Central memory CD8-positive, alpha-beta T cell (primary cell): ENCODE results near the gene R3HDM1.
"Not testable (repeated sequence)": the region's sequence is repeated elsewhere in the genome, so short reads cannot be mapped to it uniquely, and the experiment has no call there.

Source experiments
- ATAC-seq: fragments of 150-1000 bp; cut with Tn5 transposase; replicated peaks from 2 replicates; pipeline ENCODE4 v1.10.0; 2022; ENCODE audit warnings: mild to moderate bottlenecking, moderate FRiP score, moderate number of reproducible peaks; ENCODE audit not compliant: poor library complexity, severe bottlenecking; ENCODE audit errors: extremely low read depth
- DNase-seq, 2 donors: peaks; one replicate each; pipeline ENCODE4 v3.0.0; 2021; ENCODE audit warnings: low spot score in 2 of 2
- H3K27ac Mint-ChIP-seq: one replicate; pipeline ENCODE4 v1.8.0; 2022; ENCODE audit warnings: low read depth, mild to moderate bottlenecking, moderate library complexity, mixed read lengths
- H3K27me3 Mint-ChIP-seq: one replicate; pipeline ENCODE4 v1.8.0; 2022; ENCODE audit warnings: mixed read lengths
- H3K36me3 Mint-ChIP-seq: one replicate; pipeline ENCODE4 v1.8.0; 2022; ENCODE audit warnings: mild to moderate bottlenecking, moderate library complexity, mixed read lengths; ENCODE audit not compliant: insufficient read depth
- H3K4me1 Mint-ChIP-seq: one replicate; pipeline ENCODE4 v1.8.0; 2022; ENCODE audit warnings: mixed read lengths
- H3K4me3 Mint-ChIP-seq: one replicate; pipeline ENCODE4 v1.8.0; 2022; ENCODE audit warnings: mild to moderate bottlenecking, moderate library complexity, mixed read lengths
- H3K9me3 Mint-ChIP-seq: one replicate; pipeline ENCODE4 v1.8.0; 2022; ENCODE audit warnings: mixed read lengths

R3HDM1 gene

GRCh38 chr2:135531231-135532197 lies at the start of gene R3HDM1:
Gene R3HDM1 (plus strand): TSS chr2:135531484. CDS start chr2:135604846, 73,362 bp downstream.
- peak; percentile 85 for ATAC-seq
- H3K36me3 Mint-ChIP-seq: no peaks in the 10 kb centered on the region

GRCh38 chr2:135485441-135485840 lies 45.8 kb upstream of the R3HDM1 start:
- no peaks in the 10 kb centered on the region for H3K9me3 Mint-ChIP-seq

More at GRCh38 chr2:135531231-135532197, at the start of gene R3HDM1:
- no peak within 1 kb of the TSS for H3K4me3 Mint-ChIP-seq
- peaks cover 6% of the 10 kb centered on the region for H3K4me1 Mint-ChIP-seq
- no peaks in the 10 kb centered on the region for H3K27me3 Mint-ChIP-seq
- H3K27ac Mint-ChIP-seq: no peak within 1 kb of the TSS
- no peaks in the 10 kb centered on the region for H3K9me3 Mint-ChIP-seq
- peak; percentile 86 to 96 for DNase-seq

GRCh38 chr2:135490376-135490775 lies 40.9 kb upstream of the R3HDM1 start:
- no peaks in the 10 kb centered on the region for H3K9me3 Mint-ChIP-seq
- no peak for DNase-seq
- no peak for ATAC-seq
- H3K27ac Mint-ChIP-seq: no peak overlapping the region
- H3K27me3 Mint-ChIP-seq: no peaks in the 10 kb centered on the region
- H3K4me3 Mint-ChIP-seq: no peak overlapping the region
- H3K36me3 Mint-ChIP-seq: peaks cover 2% of the 10 kb centered on the region
- H3K4me1 Mint-ChIP-seq: peaks cover 5% of the 10 kb centered on the region

More at GRCh38 chr2:135485441-135485840, 45.8 kb upstream of the R3HDM1 start:
- H3K4me3 Mint-ChIP-seq: no peak overlapping the region
- H3K27me3 Mint-ChIP-seq: no peaks in the 10 kb centered on the region
- peaks cover 5% of the 10 kb centered on the region for H3K4me1 Mint-ChIP-seq
- H3K27ac Mint-ChIP-seq: no peak overlapping the region
- no peak for ATAC-seq
- peaks cover 5% of the 10 kb centered on the region for H3K36me3 Mint-ChIP-seq
- no peak for DNase-seq

- peaks cover 2% of the 10 kb centered on the region for H3K36me3 Mint-ChIP-seq
- peaks cover 16% of the 10 kb centered on the region for H3K9me3 Mint-ChIP-seq
- DNase-seq: no peak
- no peaks in the 10 kb centered on the region for H3K4me1 Mint-ChIP-seq
- ATAC-seq: no peak
- H3K4me3 Mint-ChIP-seq: no peak overlapping the region
- no peaks in the 10 kb centered on the region for H3K27me3 Mint-ChIP-seq
- H3K27ac Mint-ChIP-seq: no peak overlapping the region
Measured at GRCh38 chr2:135494503-135494902, 36.8 kb upstream of the R3HDM1 start.

- Mint-ChIP-seq H3K9me3 (peaks cover 21% of the 10 kb centered on the region), H3K4me3 (no peak overlapping the region), H3K36me3 (peaks cover 2% of the 10 kb centered on the region), H3K27ac (no peak overlapping the region), H3K4me1 (no peaks in the 10 kb centered on the region), H3K27me3 (no peaks in the 10 kb centered on the region)
- ATAC-seq (no peak), DNase-seq (no peak)
Measured at GRCh38 chr2:135494917-135495316, 36.4 kb upstream of the R3HDM1 start.

GRCh38 chr2:135498588-135498987 lies 32.7 kb upstream of the R3HDM1 start:
- not testable (repeated sequence) for ATAC-seq, H3K36me3 Mint-ChIP-seq, H3K4me3 Mint-ChIP-seq, H3K27me3 Mint-ChIP-seq, H3K27ac Mint-ChIP-seq, DNase-seq, H3K4me1 Mint-ChIP-seq
- peaks cover 22% of the 10 kb centered on the region for H3K9me3 Mint-ChIP-seq

GRCh38 chr2:135504811-135505210 lies 26.5 kb upstream of the R3HDM1 start:
- H3K27ac Mint-ChIP-seq: no peak overlapping the region
- H3K36me3 Mint-ChIP-seq: no peaks in the 10 kb centered on the region
- ATAC-seq (no peak), DNase-seq (no peak)
- H3K4me3 Mint-ChIP-seq: no peak overlapping the region
- no peaks in the 10 kb centered on the region for H3K4me1 Mint-ChIP-seq
- H3K27me3 Mint-ChIP-seq: no peaks in the 10 kb centered on the region
- peaks cover 2% of the 10 kb centered on the region for H3K9me3 Mint-ChIP-seq

- Mint-ChIP-seq H3K27ac (no peak overlapping the region), H3K4me3 (no peak overlapping the region), H3K9me3 (no peaks in the 10 kb centered on the region), H3K27me3 (no peaks in the 10 kb centered on the region), H3K4me1 (no peaks in the 10 kb centered on the region), H3K36me3 (no peaks in the 10 kb centered on the region)
- ATAC-seq: no peak
- DNase-seq: no peak
Measured at GRCh38 chr2:135510577-135510976, 20.7 kb upstream of the R3HDM1 start.

- Mint-ChIP-seq H3K27me3 (no peaks in the 10 kb centered on the region), H3K4me1 (no peaks in the 10 kb centered on the region), H3K36me3 (no peaks in the 10 kb centered on the region), H3K27ac (no peak overlapping the region), H3K4me3 (no peak overlapping the region), H3K9me3 (no peaks in the 10 kb centered on the region)
- DNase-seq (no peak), ATAC-seq (no peak)
Measured at GRCh38 chr2:135512099-135512498, 19.2 kb upstream of the R3HDM1 start.

GRCh38 chr2:135525786-135526185 lies 5.5 kb upstream of the R3HDM1 start:
- ATAC-seq (no peak), DNase-seq (no peak)
- H3K36me3 Mint-ChIP-seq: no peaks in the 10 kb centered on the region
- H3K27me3 Mint-ChIP-seq: no peaks in the 10 kb centered on the region
- H3K4me3 Mint-ChIP-seq: no peak overlapping the region
- H3K4me1 Mint-ChIP-seq: no peaks in the 10 kb centered on the region
- H3K27ac Mint-ChIP-seq: no peak overlapping the region
- no peaks in the 10 kb centered on the region for H3K9me3 Mint-ChIP-seq

- Mint-ChIP-seq H3K4me3 (no peak overlapping the region), H3K4me1 (peaks cover 6% of the 10 kb centered on the region), H3K9me3 (no peaks in the 10 kb centered on the region), H3K27me3 (no peaks in the 10 kb centered on the region), H3K27ac (no peak overlapping the region), H3K36me3 (no peaks in the 10 kb centered on the region)
- no peak for ATAC-seq
- DNase-seq: no peak
Measured at GRCh38 chr2:135528006-135528405, 3.3 kb upstream of the R3HDM1 start.

GRCh38 chr2:135530313-135531230 lies 712 bp upstream of the R3HDM1 start, which contains the start of gene ZRANB3:
Gene ZRANB3 (minus strand): TSS chr2:135531218.
- Mint-ChIP-seq H3K4me1 (peaks cover 6% of the 10 kb centered on the region), H3K27me3 (no peaks in the 10 kb centered on the region), H3K27ac (no peak within 1 kb of the TSS), H3K4me3 (no peak within 1 kb of the TSS), H3K9me3 (no peaks in the 10 kb centered on the region), H3K36me3 (no peaks in the 10 kb centered on the region)
- ATAC-seq: peak; percentile 78
- DNase-seq: peak; percentile 83 to 93
